Measurements from ENCODE around the gene PDIA4. TPM values are rescaled to one million over a fixed set of nuclear protein-coding genes. Genes with fewer than 3 reads are reported as not detected.

PDIA4 gene
- total RNA-seq, 1 donor from 2014 or later: 225 TPM

DNA sequence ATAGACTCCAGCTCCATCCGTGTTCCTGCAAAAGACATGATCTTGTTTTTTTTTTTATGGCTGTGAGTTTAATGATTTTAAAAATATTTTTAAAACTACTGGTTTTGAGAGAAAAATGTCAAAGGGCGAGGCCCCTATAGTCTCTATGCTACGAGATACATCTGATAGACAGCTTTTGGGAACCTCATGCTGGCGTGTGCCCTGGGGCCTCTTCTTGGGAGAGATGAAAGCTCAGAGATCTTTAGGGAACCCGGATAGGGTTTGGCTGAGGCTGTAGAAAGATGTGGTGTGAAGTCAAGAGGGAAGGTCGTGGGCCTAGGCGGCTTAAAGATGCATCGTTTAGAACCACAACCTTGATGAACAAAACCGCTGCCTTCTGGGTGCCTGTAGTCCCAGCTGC is 70.2 kb downstream of the PDIA4 start:
- no peaks in the 10 kb centered on the region for H3K36me3 ChIP-seq (ENCODE audit: control insufficient read depth, insufficient read depth, low read length)
- H3K4me3 ChIP-seq (ENCODE audit: low read depth, low read length): no peak overlapping the region
- H3K27me3 ChIP-seq (ENCODE audit: control insufficient read depth, insufficient read depth, low read length): no peaks in the 10 kb centered on the region
- TF ChIP-seq CTCF (IDR thresholded peaks at IDR 0.05; ENCODE audit: insufficient read depth, low read length, poor library complexity, severe bottlenecking): no peak
- DNase-seq (ENCODE audit: low read depth): no peak

- DNase-seq (ENCODE audit: low read depth): no peak
- H3K36me3 ChIP-seq (ENCODE audit: control insufficient read depth, insufficient read depth, low read length): no peaks in the 10 kb centered on the region
- no peak overlapping the region for H3K4me3 ChIP-seq (ENCODE audit: low read depth, low read length)
- no peaks in the 10 kb centered on the region for H3K27me3 ChIP-seq (ENCODE audit: control insufficient read depth, insufficient read depth, low read length)
- no peak for TF ChIP-seq CTCF (IDR thresholded peaks at IDR 0.05; ENCODE audit: insufficient read depth, low read length, poor library complexity, severe bottlenecking)
Observed at GRCh38 chr7:148954766-148955165, 73.5 kb downstream of the PDIA4 start.

- H3K4me3 ChIP-seq (ENCODE audit: low read depth, low read length): no peak overlapping the region
- no peaks in the 10 kb centered on the region for H3K27me3 ChIP-seq (ENCODE audit: control insufficient read depth, insufficient read depth, low read length)
- no peaks in the 10 kb centered on the region for H3K36me3 ChIP-seq (ENCODE audit: control insufficient read depth, insufficient read depth, low read length)
- DNase-seq (ENCODE audit: low read depth): no peak
- no peak for TF ChIP-seq CTCF (IDR thresholded peaks at IDR 0.05; ENCODE audit: insufficient read depth, low read length, poor library complexity, severe bottlenecking)
Observed at GRCh38 chr7:148953676-148954075, 74.6 kb downstream of the PDIA4 start.

Other genes starting within 250 kb of the PDIA4 start
- gene EZH2, start 144.2 kb downstream of the PDIA4 start, total RNA-seq: 17.7 and 19.7 TPM in 2 replicates
- gene ZNF786, start 62.2 kb upstream of the PDIA4 start, total RNA-seq: 7.2 and 12.1 TPM in 2 replicates
- gene ZNF425, start 97.8 kb upstream of the PDIA4 start, total RNA-seq: 3.9 and 5.0 TPM in 2 replicates
- gene ZNF398, start 118.9 kb upstream of the PDIA4 start, total RNA-seq: 14.2 and 16.0 TPM in 2 replicates
- gene ZNF282, start 167.0 kb upstream of the PDIA4 start, total RNA-seq: 32.0 and 32.3 TPM in 2 replicates
- gene ZNF212, start 211.1 kb upstream of the PDIA4 start, total RNA-seq: 6.7 and 8.7 TPM in 2 replicates
- gene ZNF783, start 233.7 kb upstream of the PDIA4 start, total RNA-seq: 10.4 and 11.3 TPM in 2 replicates

All from kidney epithelial cell (primary cell).